HG03066 (cell line): Measurements from ENCODE around the gene GRB10.
"Not testable (repeated sequence)": the region's sequence is repeated elsewhere in the genome, so short reads cannot be mapped to it uniquely, and the experiment has no call there.

Experiments
- ATAC-seq: cut with Tn5 transposase; IDR thresholded peaks from one replicate; pipeline ENCODE4 v1.9.1; 2021; ENCODE audit warnings: low read depth; ENCODE audit not compliant: unreplicated experiment

Gene GRB10

DNA sequence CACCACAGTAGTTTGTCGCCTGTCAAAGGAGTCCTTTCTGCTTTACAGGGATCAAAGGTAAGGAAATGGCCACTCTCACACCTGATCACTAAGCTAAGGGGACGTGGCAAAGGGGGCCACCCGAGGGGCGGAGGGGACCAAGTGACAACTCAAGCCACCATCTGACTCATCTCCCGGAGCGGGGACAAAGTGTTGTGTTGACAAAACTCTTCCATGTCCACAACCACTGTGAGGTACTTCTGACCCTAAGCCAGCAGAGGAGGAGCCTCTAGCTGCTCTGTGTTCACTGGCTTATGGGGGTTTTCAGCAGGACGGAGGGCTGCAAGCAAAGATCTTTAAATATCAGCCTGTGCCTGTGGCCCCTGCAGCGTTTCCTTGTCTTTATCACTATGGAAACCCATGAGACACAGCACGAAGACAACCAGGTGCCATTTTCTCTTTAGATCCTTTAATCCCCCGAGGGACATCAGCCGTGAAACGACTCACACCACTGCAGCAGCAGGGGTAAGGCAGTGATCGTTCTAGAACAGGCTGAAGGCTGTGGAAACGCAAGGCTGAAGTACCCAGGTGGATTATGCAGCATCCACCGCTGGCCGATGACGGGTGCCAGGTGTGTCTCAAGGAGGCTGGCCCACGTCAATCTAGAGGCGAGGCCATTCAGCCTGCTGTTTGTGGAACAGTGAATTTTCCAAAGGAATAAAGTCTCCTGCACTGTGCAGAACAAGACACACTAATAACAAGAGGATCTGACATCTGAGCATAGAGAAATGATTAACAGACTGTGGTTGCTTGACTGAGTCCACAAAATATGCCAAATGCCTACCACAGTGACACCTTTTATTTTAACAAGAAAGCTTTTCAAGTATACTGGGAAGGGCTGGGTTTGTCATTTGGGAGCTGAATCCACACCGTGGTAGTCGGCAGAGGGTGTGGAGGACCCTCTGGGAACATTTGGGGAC lies 190.9 kb downstream of the GRB10 start:
- peak; percentile 66 for ATAC-seq

DNA sequence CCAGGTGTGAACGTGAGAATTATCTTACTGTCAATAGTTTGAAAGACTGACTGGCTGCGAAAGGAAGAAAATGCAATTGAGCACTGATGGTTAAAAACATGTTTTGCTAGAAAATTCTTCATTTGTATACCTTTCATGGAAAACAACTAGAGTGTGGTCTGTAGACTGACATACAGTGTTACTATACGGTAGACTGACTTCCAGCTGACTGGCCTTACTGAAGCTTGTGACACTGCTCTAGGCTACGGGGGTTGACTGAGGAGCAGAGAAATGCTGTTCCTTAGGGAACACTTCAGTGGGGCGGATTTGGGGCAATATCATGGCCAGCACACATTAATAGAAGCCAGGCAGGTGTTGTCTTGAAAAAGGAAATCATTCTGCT lies 191.6 kb downstream of the GRB10 start:
- ATAC-seq, result no peak

DNA sequence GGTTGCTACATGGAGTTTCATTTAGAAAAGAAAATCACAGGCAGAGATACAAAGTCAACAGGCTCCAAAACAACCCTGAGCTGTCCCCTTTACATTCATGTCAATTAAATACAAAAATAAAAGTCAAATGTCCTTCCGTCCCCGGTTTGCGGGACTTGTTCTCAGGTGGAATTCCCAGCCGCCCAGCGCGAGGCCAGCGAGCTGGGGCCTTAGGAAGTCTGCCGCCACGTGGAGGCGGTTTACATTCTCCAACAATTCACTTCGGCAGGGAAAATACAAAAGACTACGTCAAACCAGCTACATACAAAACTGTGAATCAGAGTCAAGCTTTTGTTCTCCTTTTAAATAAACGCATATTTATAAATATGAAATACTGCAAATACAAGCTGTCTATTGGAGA lies 192.2 kb downstream of the GRB10 start:
- ATAC-seq, result no peak

DNA sequence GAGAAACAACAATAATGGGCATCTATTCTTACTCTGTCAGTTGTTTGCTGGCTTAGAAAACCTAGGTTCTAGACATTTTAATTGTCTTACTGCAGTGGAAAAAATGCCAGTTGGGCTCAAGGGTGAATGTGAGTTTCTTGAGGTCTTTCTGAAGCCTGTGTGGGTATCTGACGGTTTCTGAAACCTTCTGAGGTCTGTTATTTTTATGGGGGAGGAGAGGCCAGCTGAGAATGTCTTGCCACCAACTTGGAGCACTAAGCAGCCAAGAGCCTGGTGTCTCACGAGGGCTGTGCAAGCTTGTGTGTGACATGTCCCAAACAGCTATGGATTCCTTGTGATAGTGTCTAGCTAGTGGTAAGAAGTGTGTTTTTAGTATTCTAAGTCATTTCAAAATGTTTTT lies 193.3 kb downstream of the GRB10 start:
- no peak for ATAC-seq

DNA sequence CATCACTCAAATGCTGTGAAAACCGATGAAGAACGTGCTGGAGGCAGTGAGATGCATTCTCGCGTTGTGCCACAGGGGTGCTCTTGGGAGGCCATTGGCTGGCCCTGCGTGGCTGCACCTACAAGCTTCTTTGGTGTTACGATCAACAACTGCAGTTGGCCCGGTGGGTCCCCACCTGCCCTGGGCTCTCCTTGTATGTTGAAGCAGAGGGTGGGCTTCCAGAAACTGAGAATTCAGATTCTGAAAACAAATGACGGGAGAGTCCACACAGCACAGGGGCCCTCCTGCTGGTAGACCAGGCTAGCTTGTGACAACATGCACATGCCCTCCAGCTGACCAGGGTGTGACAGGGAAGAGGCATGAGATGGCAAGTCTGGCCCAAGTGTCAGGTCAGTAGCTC lies 193.8 kb downstream of the GRB10 start:
- ATAC-seq, result no peak

DNA sequence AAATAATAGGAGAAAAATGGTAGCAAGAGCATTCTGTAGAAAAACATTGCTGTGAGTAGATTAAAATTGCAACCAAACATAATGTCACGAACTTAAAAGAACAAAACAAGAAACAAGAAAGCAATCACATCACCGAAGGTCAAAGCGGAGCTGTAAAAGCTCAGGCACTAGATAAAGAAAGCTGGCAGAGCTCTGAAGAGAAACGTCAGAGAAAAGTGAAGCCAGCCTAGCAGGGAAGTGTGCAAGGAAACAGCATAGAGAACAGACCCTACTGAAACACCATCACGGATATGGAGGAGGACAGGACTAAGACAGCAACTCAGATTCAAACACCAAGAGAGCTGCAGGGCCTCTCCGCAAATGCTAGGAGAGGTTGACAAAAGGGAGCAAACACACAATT lies 195.0 kb downstream of the GRB10 start:
- no peak for ATAC-seq

DNA sequence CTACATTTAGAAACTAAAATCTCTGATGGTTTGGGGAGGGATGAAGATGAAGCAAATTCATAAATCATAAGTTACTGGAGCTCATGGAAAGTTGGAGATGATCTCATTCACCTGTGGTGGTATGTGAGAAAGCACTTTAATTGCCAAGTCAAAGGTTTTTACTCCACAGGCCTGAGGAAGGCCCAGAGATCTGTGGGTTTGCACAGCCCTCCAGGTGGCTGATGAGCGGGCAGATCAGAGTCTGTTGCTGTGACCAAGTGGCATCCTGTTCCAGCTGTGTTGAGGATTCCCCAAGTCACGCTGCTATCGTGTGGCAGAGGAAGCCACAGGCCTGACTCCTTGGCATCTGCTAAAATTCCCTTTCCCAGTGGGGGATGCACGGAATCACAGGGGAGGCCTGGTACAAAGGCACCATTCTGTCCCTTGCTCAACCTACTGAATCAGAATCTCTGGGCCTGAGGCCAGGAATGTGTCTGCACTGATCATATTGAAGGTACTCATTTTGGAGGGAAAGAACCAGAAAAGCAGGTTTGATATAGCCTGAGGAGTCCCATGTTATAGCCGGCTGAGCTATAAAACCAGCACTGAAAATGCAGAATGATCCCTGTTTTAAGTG lies 197.8 kb downstream of the GRB10 start:
- no peak for ATAC-seq

DNA sequence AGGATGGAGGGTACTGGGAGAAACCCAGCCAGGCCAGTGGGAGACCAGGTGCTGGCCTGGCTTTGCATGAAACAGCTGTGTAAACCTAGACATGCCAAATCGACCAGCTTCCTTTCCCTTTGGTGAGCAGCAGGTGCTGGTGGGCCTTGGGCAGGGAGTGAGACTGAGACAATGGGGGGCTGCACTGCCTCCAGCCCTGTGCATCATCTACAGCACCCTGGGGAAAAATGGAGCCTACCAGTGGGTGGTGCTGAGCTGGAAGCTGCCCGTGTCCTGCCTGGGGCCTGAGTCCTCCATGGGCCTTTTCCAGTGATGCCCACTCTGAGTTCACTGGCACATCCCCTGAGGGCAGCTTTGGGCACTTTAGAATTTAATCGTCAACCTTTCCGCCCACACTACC lies 198.3 kb downstream of the GRB10 start:
- ATAC-seq, result no peak

DNA sequence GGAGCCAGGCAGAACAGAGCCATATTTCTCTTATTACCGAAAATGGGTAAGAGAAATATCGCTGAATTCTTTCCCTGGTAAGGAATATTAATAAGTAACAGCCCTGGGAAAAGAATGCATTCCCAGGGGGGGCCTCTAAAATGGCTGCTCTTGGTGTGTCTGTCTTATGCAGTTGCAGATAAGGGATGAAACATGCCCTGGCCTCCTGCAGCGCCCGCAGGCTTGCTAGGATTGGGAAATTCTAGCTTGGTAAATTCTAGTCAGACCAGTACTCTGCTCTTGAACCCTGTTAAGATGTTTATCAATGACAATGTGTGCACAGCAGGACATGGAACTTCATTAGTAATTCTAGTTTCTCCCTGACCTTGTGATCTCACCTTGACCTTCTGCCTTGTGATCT lies 199.4 kb downstream of the GRB10 start:
- ATAC-seq, result not testable (repeated sequence)

DNA sequence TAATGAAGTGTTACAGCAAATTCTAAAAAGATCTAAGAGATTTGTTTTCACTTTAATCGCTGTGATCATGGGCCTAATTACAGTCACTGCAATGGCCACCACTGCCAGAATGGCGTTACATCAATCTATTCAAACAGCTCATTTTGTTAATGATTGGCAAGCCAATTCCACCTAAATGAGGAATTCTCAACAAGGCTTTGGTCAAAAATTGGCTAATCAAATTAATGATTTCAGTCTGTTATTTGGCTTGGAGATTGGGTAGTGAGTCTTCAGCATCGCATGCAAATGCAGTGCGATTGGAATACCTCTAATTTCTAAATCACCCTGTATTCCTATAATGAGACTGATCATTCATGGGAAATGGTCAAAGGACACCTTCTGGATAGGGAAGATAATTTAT lies 200.4 kb downstream of the GRB10 start:
- ATAC-seq, result not testable (repeated sequence)

DNA sequence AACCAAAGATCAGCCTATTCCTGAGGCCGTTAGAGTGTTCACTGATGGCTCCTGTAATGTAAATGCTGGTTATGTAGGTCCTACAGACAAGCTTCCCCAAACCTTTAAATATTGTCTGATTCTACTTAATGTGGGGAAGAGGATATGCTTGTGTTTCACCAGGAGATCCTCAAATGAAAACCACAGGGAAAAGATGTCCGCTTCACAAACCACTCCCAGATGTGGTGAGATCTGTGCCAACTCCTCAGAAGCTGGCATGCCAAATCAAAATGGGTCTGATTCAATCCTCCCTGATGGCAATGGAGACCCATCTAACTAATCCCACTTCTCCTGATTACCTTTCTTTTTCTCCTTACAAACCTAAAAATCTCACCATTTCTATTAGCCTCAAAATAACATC lies 202.0 kb downstream of the GRB10 start:
- not testable (repeated sequence) for ATAC-seq

DNA sequence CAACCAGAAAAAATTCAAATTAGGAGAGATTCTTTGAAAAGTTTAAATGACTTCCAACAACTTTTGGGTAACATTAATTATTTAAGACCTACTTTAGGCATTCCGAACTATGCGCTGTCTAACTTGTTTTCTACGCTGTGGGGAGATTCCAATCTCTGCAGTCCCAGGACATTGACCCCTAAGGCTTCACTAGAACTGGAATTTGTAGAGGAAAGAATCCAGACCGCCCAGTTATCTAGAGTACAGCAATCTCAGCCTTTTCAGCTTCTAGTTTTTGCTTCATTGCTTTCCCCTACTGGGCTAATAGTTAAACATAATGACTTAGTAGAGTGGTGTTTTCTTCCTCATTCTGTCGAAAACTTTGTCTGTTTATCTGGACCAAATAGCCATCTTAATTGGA lies 202.6 kb downstream of the GRB10 start:
- ATAC-seq, result no peak

DNA sequence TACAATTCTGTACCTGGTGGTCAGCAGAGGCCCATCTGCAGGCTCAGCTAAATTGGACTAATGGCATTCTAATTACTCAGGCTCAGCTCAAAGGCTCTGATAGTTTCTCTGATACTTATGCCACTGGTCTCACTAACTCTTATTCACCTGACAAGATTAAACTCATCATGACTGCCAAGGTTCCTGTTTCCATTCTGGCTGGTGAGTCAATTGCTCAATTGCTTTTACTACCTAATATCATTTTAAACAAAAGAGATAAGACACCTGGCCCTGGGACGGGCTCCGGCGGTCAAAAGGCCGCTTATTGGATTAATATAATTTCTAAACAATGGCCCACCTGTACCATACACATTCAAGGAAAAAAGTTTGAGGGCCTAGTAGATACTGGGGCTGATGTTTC lies 204.6 kb downstream of the GRB10 start:
- ATAC-seq, result not testable (repeated sequence)

DNA sequence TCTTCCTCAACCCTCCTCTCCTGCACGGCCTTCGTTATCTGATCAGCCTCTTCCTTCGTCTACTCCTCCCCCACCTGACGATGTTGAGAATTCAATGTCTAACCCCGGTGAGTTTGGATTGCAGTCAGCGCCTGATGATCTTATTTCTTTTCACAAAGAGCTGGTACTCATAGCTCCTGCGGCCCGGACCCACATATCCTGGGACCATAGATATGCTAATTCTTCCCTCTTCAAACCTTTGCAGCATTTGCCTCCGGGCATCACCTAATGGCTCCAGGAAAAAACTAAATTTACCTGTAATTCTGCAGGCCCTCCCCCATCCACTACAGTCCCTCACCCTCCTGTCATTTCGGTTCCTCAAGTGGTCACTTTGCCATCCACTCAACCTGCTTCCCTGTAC lies 205.1 kb downstream of the GRB10 start:
- no peak for ATAC-seq

DNA sequence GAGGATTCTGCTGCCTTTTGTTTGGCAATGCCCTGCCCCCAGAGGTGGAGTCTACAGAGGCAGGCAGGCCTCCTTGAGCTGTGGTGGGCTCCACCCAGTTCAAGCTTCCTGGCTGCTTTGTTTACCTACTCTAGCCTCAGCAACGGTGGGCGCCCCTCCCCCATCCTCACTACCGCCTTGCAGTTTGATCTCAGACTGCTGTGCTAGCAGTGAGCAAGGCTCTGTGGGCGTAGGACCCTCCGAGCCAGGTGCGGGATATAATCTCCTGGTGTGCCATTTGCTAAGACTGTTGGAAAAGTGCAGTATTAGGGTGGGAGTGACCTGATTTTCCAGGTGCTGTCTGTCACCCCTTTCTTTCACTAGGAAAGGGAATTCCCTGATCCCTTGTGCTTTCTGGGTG lies 206.3 kb downstream of the GRB10 start:
- not testable (repeated sequence) for ATAC-seq

DNA sequence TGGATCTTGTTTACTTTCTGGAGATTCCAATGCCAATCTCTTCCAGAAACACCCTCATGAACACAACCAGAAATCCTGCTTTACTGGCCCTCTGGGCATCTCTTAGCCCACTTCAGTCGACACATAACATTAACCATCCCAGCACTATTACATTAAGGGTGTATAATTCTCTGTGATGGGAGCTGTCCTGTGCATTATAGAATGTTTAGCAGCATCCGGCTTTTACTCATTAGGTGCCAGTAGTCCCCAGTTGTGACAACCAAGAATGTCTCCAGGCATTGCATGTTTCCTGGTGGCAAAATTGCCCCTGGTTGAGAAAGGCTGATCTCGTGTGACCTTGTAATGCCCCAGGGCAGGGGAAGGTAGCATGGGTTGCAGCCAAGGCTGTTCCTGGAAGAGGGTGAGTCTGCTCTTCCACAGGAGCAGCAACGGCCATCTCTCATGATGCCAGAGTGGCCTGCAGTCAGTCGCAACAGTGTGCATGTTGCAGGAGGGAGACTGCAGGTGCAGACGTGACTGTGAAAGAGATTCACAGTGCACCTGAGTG lies 214.9 kb downstream of the GRB10 start:
- no peak for ATAC-seq

DNA sequence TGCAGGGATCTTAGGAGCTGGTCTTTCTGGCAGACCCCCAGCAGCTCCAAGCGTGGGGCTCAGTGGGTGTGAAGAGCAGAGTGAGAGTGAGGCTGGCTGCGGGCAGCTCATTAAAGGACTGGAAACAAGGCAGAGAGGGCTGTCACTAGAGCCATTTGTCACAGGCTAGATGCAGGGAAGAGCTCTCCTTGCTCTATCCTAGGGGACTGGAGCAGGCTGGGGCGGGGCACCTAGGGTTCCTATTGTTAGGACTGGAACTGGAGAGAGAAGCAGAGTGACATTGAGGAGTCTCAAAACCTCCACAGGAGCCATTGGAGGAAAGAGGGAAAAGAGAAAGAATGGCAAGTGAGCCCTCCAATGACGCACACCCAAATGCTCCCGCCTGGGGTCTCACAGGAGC lies 216.7 kb downstream of the GRB10 start:
- no peak for ATAC-seq

DNA sequence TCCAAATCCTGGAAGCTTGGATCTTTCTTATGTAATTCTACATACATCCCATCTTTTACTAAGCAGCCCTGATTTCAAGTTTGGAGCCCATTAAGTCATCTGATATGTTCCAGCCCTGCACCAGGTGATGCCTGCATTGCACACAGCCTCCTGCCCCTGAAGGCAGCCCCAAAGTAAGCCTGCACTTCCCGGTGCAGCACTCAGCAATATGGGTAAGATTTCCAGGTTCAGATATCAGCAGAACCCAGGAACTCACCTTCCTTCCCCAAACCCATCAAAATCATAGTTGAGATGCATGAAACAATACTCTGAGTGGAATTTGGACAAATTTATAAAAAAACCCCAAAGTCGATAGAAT lies 217.2 kb downstream of the GRB10 start:
- no peak for ATAC-seq

DNA sequence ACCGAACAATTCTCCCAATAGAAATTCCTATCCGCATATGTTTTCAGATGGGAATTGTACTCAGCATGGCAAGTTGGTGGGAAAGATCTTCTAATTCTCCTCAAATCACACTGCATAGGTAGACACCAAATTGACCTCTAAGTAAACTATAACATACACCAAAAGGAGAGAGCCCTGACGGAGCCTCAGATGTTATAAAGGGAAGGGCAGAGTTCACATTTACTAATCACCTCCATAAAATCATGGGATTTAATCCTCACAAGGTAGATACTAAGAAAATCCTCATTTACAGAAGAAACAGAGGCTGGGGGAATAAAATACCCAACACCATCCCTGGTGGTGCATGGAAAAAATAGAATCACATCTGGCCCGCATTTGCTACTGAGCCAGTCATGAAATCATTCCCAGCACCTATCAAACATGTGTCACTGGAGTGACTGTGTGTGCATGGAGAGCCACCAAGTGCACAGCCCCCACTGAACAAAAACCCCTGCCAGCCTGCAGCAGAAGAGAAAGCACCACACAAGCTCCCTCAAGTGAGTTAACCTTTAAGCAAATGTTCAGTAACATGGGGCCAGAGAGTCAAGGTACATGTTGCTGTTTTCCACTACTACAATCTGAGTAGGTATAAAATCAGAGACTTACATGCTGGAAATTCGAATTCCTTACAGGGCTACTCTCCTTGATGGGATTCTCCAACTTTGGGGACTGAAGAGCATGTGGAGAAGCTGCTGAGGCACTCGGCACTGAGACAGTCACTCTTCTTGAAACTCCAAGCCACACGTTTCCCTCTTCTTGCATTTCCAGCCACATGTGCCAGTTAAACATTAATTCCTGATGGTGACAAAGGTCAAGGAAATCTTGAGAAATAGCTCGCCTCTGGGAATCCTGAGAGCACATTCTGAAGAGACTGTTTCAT lies 217.8 kb downstream of the GRB10 start, which contains the start of gene DDC:
DDC (minus strand) TSS at position 766 of the 919 bp plus-strand sequence. CDS start 21,320 bp downstream, outside the sequence.
- no peak for ATAC-seq

DNA sequence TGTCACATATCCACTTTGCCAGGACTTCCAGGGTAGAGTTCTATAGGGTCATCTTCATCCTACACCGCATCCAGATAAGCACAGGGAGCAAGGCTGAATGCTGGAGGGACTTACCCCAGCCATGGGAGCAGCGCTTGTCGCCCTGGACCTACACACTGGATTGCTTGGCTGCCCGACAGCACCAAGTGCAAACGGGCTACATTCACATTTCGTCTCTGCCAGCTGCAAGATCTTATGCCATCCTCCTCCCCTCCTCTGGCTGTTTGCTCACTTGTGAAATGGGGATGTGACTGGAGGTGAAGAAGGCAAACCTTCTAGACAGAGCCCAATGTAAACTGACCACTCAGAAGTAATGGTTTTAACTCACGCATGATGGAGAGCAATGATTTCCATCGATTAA lies 218.5 kb downstream of the GRB10 start:
- no peak for ATAC-seq

DNA sequence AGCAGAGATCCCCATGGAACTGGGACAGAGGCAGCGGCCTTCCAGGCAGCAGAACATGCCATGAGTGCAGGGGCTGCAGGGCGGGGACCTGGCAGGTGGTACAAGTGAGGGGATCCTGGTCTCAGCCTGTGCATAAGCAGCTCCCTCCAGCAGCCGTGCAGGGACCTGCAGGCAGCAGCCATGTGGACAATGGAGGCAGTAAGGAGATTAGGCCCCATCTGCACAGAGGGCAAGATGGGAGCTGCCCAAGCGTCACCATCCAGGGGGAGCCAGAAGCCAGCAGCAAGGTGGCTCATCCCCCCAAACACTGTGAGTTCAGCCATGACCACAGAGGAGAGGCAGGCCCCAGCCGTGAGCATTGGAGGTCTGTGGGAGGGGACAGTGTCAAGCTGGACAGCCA lies 220.6 kb downstream of the GRB10 start:
- no peak for ATAC-seq
